SK-N-SH (cell line): ENCODE measurements around the gene PPEF1. TPM values are rescaled to one million over a fixed set of nuclear protein-coding genes. Genes with fewer than 3 reads are reported as not detected.

ENCODE experiments used
- CTCF ChIA-PET: fragments of 300-600, 350-600 bp; formaldehyde crosslinking; extraction: SDS; loops from one replicate; lab custom pipeline; 2021; lab: Yijun Ruan, JAX
- POLR2A ChIA-PET: fragments of 350-600 bp; sonication (Branson Sonifier 250); formaldehyde crosslinking; extraction: SDS; loops from one replicate; lab custom pipeline; 2020; ENCODE audit warnings: antibody characterized with exemption, inconsistent platforms; lab: Yijun Ruan, JAX
- DNase-seq: peaks from one replicate; pipeline ENCODE4 v3.0.0; 2012
- H2AFZ ChIP-seq: fragments of 200-600 bp; sonication (generic); 2 replicates; pipeline ENCODE4 v1.8.1; 2016; ENCODE audit warnings: antibody characterized with exemption, mild to moderate bottlenecking, low read depth
- H3F3A ChIP-seq: fragments of 200-600 bp; sonication (generic); replicated peaks from 2 replicates; pipeline ENCODE3; 2016; ENCODE audit warnings: antibody characterized with exemption, mild to moderate bottlenecking; ENCODE audit not compliant: insufficient read depth
- H3K27ac ChIP-seq, 2 experiments: fragments of 200-500 bp in 1 of 2; fragments of 200-600 bp in 1 of 2; sonication (Bioruptor generic) in 1 of 2; sonication (generic), shearing (Covaris generic) in 1 of 2; 2 replicates each; pipeline versions ENCODE4 v1.5.1 to v1.6.1; 2014 to 2016; ENCODE audit warnings: low read depth in 2 of 2, inconsistent platforms in 1 of 2, low read length in 1 of 2, mild to moderate bottlenecking in 1 of 2, mixed read lengths in 1 of 2
- H3K27me3 ChIP-seq: fragments of 200-600 bp; sonication (generic), shearing (Covaris generic); 2 replicates; pipeline ENCODE4 v1.6.1; 2016; ENCODE audit warnings: mixed run types; ENCODE audit not compliant: insufficient read depth
- H3K36me3 ChIP-seq, 2 experiments: fragments of 200-500 bp in 1 of 2; fragments of 200-600 bp in 1 of 2; sonication (Bioruptor generic) in 1 of 2; sonication (generic) in 1 of 2; replicated peaks in 1 of 2; 2 replicates each; pipeline versions ENCODE3 to v1.5.1; 2014 to 2016; ENCODE audit warnings: low read length in 1 of 2, mild to moderate bottlenecking in 1 of 2; ENCODE audit not compliant: insufficient read depth in 2 of 2, control insufficient read depth in 1 of 2
- H3K4me1 ChIP-seq, 2 experiments: fragments of 200-500 bp in 1 of 2; fragments of 200-600 bp in 1 of 2; sonication (Bioruptor generic) in 1 of 2; sonication (generic), shearing (Covaris generic) in 1 of 2; 2 replicates each; pipeline versions ENCODE4 v1.5.1 to v1.6.1; 2014 to 2016; ENCODE audit warnings: low read depth in 1 of 2, low read length in 1 of 2, mixed run types in 1 of 2; ENCODE audit not compliant: insufficient read depth in 2 of 2, control insufficient read depth in 1 of 2
- H3K4me2 ChIP-seq: fragments of 200-600 bp; sonication (generic), shearing (Covaris generic); 2 replicates; pipeline ENCODE4 v1.6.1; 2017; ENCODE audit warnings: mixed run types
- H3K4me3 ChIP-seq, 2 experiments: fragments of 200-500 bp in 1 of 2; fragments of 200-600 bp in 1 of 2; sonication (Bioruptor generic) in 1 of 2; sonication (generic), shearing (Covaris generic) in 1 of 2; 2 replicates each; pipeline versions ENCODE4 v1.5.1 to v1.8.1; 2014 to 2016; ENCODE audit warnings: low read depth in 2 of 2, inconsistent platforms in 1 of 2, low read length in 1 of 2, mild to moderate bottlenecking in 1 of 2, mixed read lengths in 1 of 2, moderate library complexity in 1 of 2
- H3K79me2 ChIP-seq: fragments of 200-600 bp; sonication (generic); 2 replicates; pipeline ENCODE4 v1.8.1; 2017; ENCODE audit warnings: mild to moderate bottlenecking; ENCODE audit not compliant: insufficient read depth
- H3K9ac ChIP-seq: fragments of 200-600 bp; sonication (generic); 2 replicates; pipeline ENCODE4 v1.6.1; 2017; ENCODE audit warnings: mixed run types
- H3K9me2 ChIP-seq: fragments of 200-600 bp; sonication (generic); 2 replicates; pipeline ENCODE4 v1.6.1; 2017; ENCODE audit warnings: mixed run types
- H3K9me3 ChIP-seq: fragments of 200-600 bp; sonication (generic); 2 replicates; pipeline ENCODE4 v1.6.1; 2017; ENCODE audit warnings: mixed run types, mild to moderate bottlenecking, moderate library complexity
- H4K20me1 ChIP-seq: fragments of 200-600 bp; sonication (generic); 2 replicates; pipeline ENCODE4 v1.6.1; 2017; ENCODE audit warnings: mild to moderate bottlenecking, mixed run types; ENCODE audit not compliant: insufficient read depth
- CHD2 ChIP-seq: fragments of 150-350 bp; IDR thresholded peaks from 2 replicates; pipeline ENCODE4 v1.6.1; 2018; ENCODE audit warnings: low read length; ENCODE audit not compliant: partially characterized antibody
- EZH2phosphoT487 ChIP-seq: fragments of 200-600 bp; sonication (generic); IDR thresholded peaks from 2 replicates; pipeline ENCODE4 v1.6.1; 2017; ENCODE audit warnings: low read depth, mixed run types, mild to moderate bottlenecking, antibody characterized with exemption, moderate library complexity, borderline replicate concordance
- GABPA ChIP-seq: IDR thresholded peaks from 2 replicates; pipeline ENCODE4 v1.4.0; 2012; ENCODE audit warnings: low read depth, mild to moderate bottlenecking
- GATA2 ChIP-seq: sonication (generic); formaldehyde crosslinking; IDR thresholded peaks from 2 replicates; pipeline ENCODE4 v1.5.0; 2020; ENCODE audit warnings: mild to moderate bottlenecking, missing genetic modification reagents
- JUND ChIP-seq: IDR thresholded peaks from 2 replicates; pipeline ENCODE4 v1.4.0; 2012
- RAD21 ChIP-seq: IDR thresholded peaks from 2 replicates; pipeline ENCODE4 v1.6.1; 2012; ENCODE audit warnings: mild to moderate bottlenecking, low read length
- RCOR1 ChIP-seq: fragments of 150-350 bp; IDR thresholded peaks from 2 replicates; pipeline ENCODE4 v1.6.1; 2017; ENCODE audit warnings: antibody characterized with exemption, low read length
- RFX5 ChIP-seq: IDR thresholded peaks from 2 replicates; pipeline ENCODE4 v1.6.1; 2012; ENCODE audit warnings: mild to moderate bottlenecking, improper control_type of control experiment, low read length
- RXRA ChIP-seq: IDR thresholded peaks from 2 replicates; pipeline ENCODE4 v1.4.0; 2012; ENCODE audit warnings: low read depth, mild to moderate bottlenecking, borderline replicate concordance
- TCF12 ChIP-seq: IDR thresholded peaks from 2 replicates; pipeline ENCODE4 v1.4.0; 2012
- YY1 ChIP-seq: IDR thresholded peaks from 2 replicates; pipeline ENCODE4 v1.4.0; 2012; ENCODE audit warnings: low read depth, mild to moderate bottlenecking
- WGBS: methylation state at CpG from one replicate; pipeline ENCODE4 v1.1.6; 2017; ENCODE audit warnings: low lambda C conversion rate; 5-methylcytosine and 5-hydroxymethylcytosine counted together
- polyA plus RNA-seq, 3 experiments: library from polyadenylated mRNA; depleted of rRNA; stranded (reverse); fragments of >200 nt; gene quantifications; 2 replicates each; pipeline ENCODE4 v1.2.3, GENCODE V29; 2012
- TF ChIP-seq, protein P1 (sequence below): IDR thresholded peaks from 2 replicates; pipeline ENCODE4 v1.4.0; 2012; ENCODE audit warnings: low read depth, borderline replicate concordance
- TF ChIP-seq, protein P2 (sequence below): fragments of 200-600 bp; sonication (generic); IDR thresholded peaks from 2 replicates; pipeline ENCODE4 v1.6.1; 2017; ENCODE audit warnings: antibody characterized with exemption, mild to moderate bottlenecking, moderate library complexity
- TF ChIP-seq, protein P3 (sequence below): IDR thresholded peaks from 2 replicates; pipeline ENCODE4; 2012

PPEF1 gene
- polyA plus RNA-seq, 1 of the 3 experiments (the other 2 are of a cell fraction), result 0.16 TPM

DNA sequence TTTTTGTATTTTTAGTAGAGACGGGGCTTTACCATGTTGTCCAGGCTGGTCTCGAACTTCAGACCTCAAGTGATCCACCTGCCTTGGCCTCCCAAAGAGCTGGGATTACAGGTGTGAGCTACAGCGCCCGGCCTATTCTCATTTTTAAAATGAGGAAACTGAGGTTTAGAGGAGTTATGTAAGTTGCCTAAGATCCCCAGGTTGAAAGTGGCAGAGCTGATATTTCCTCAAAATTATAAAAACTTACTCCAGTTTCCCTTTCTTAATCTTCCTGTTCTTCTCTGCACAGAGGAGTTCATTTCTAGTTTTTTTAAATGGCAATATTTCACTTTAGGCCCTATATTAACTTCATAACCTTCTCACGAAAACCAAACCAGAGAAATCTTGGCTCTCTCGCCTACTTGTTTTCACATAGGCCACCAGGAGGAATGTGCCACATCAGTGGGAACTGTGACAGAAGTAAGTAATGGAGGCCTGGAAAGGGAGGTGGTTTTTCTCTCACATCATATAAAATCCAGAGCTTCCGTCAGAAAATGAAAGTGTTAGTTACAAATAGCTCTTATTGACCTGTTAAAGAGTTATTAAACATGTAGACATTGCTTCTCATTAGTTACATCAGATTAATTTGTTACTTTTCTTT, 19.5 kb upstream of the PPEF1 start:
- no peak overlapping the region for H3K4me2 ChIP-seq
- CTCF ChIA-PET, result interaction anchor here (1.0 to 2.6 kb wide), 4 partner anchors 9 to 21 kb away, joined by 3 to 8 read pairs (median 4); partner anchors contain the start of gene PPEF1
- POLR2A ChIA-PET, result interaction anchor here (1.0 kb wide), 1 partner anchor 13 kb away, joined by 3 read pairs; no protein-coding TSS in a partner anchor
- no peaks in the 10 kb centered on the region for H3K9me2 ChIP-seq
- WGBS, result 77% methylated on average over 7 of the region's 7 CpGs
- H3K79me2 ChIP-seq, result no peaks in the 10 kb centered on the region
- no peak overlapping the region for H3K9ac ChIP-seq
- H3K27ac ChIP-seq, result no peak overlapping the region
- H3K36me3 ChIP-seq, result no peaks in the 10 kb centered on the region
- no peaks in the 10 kb centered on the region for H3K9me3 ChIP-seq
- no peaks in the 10 kb centered on the region for H3K27me3 ChIP-seq
- H3K4me3 ChIP-seq, result no peak overlapping the region
- H3K4me1 ChIP-seq, result peaks cover 0 to 10% of the 10 kb centered on the region in 2 experiments; a peak in 2 of 4 replicates
- H4K20me1 ChIP-seq, result no peaks in the 10 kb centered on the region
- no peak overlapping the region for H2AFZ ChIP-seq
- no peak for TF ChIP-seq CHD2
- TF ChIP-seq TCF12, result no peak
- TF ChIP-seq, protein P1, sequence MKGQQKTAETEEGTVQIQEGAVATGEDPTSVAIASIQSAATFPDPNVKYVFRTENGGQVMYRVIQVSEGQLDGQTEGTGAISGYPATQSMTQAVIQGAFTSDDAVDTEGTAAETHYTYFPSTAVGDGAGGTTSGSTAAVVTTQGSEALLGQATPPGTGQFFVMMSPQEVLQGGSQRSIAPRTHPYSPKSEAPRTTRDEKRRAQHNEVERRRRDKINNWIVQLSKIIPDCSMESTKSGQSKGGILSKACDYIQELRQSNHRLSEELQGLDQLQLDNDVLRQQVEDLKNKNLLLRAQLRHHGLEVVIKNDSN, result no peak
- TF ChIP-seq RFX5, result no peak
- TF ChIP-seq, protein P2, sequence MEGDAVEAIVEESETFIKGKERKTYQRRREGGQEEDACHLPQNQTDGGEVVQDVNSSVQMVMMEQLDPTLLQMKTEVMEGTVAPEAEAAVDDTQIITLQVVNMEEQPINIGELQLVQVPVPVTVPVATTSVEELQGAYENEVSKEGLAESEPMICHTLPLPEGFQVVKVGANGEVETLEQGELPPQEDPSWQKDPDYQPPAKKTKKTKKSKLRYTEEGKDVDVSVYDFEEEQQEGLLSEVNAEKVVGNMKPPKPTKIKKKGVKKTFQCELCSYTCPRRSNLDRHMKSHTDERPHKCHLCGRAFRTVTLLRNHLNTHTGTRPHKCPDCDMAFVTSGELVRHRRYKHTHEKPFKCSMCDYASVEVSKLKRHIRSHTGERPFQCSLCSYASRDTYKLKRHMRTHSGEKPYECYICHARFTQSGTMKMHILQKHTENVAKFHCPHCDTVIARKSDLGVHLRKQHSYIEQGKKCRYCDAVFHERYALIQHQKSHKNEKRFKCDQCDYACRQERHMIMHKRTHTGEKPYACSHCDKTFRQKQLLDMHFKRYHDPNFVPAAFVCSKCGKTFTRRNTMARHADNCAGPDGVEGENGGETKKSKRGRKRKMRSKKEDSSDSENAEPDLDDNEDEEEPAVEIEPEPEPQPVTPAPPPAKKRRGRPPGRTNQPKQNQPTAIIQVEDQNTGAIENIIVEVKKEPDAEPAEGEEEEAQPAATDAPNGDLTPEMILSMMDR, result no peak
- TF ChIP-seq RAD21, result no peak
- no peak for TF ChIP-seq RXRA
- no peak for TF ChIP-seq EZH2phosphoT487
- no peaks in the 10 kb centered on the region for H3F3A ChIP-seq
- DNase-seq, result no peak

DNA sequence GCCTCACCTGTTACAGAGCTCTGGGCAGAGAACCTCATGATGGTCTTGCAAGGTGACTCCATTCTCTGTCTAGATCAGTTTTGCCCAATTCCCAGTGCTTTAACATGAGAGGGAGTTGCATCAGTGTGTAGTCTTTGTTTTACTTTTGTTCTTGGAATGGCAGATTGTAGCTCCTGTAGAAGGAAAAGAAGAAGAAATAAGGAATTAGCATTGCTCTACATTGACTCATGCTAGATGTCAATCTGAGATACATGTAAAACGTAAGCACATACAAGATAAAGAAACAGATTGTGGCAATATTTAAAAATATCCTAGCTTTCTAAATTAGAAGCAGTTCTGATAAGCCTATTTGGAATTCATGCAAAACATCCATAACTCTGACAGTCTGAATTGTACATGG, 16.0 kb upstream of the PPEF1 start:
- Histone ChIP-seq H3K4me3 (no peak overlapping the region), H3K36me3 (no peaks in the 10 kb centered on the region), H3K79me2 (no peaks in the 10 kb centered on the region), H2AFZ (no peak overlapping the region), H3K4me1 (peaks cover 0 to 10% of the 10 kb centered on the region in 2 experiments; a peak in 2 of 4 replicates), H3K9ac (no peak overlapping the region), H3K9me3 (no peaks in the 10 kb centered on the region), H3K9me2 (no peaks in the 10 kb centered on the region), H3K4me2 (no peak overlapping the region), H3K27me3 (no peaks in the 10 kb centered on the region), H3K27ac (peak overlapping the region in 1 of 2 experiments; percentile 77; a peak in 2 of 4 replicates), H3F3A (no peaks in the 10 kb centered on the region), H4K20me1 (no peaks in the 10 kb centered on the region)
- ChIA-PET POLR2A (interaction anchor here (0.9 kb wide), 1 partner anchor 95 kb away, joined by 4 read pairs; no protein-coding TSS in a partner anchor), CTCF (no interaction called here)
- DNase-seq, result no peak
- WGBS, result 0% methylated on average over 1 of the region's 1 CpG
- TF ChIP-seq, protein P3, sequence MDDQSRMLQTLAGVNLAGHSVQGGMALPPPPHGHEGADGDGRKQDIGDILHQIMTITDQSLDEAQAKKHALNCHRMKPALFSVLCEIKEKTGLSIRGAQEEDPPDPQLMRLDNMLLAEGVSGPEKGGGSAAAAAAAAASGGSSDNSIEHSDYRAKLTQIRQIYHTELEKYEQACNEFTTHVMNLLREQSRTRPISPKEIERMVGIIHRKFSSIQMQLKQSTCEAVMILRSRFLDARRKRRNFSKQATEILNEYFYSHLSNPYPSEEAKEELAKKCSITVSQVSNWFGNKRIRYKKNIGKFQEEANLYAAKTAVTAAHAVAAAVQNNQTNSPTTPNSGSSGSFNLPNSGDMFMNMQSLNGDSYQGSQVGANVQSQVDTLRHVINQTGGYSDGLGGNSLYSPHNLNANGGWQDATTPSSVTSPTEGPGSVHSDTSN, result no peak
- TF ChIP-seq GATA2 (CRISPR knock-in tag), result no peak
- no peak for TF ChIP-seq YY1
- no peak for TF ChIP-seq GABPA
- TF ChIP-seq RCOR1, result no peak
- TF ChIP-seq EZH2phosphoT487, result no peak
- TF ChIP-seq JUND, result no peak
